SK-N-MC (cell line): ENCODE measurements around the gene SDE2.

ENCODE experiments used
- EZH2 ChIP-seq: fragments of 200-600 bp; sonication (generic); IDR thresholded peaks from one replicate; pipeline ENCODE4 v1.6.1; 2017; ENCODE audit warnings: antibody characterized with exemption
- POLR2AphosphoS5 ChIP-seq: IDR thresholded peaks from 2 replicates; pipeline ENCODE4 v1.6.1; 2012; ENCODE audit warnings: mild to moderate bottlenecking, low read depth, low read length, borderline replicate concordance

GRCh38 chr1:225943582-225943981, 55.6 kb downstream of the SDE2 start:
- TF ChIP-seq POLR2AphosphoS5 (no peak), EZH2 (no peak)
